ENCODE data around the gene TRAF3. TPM values are rescaled to one million over a fixed set of nuclear protein-coding genes. Genes with fewer than 3 reads are reported as not detected.

TRAF3 gene
- total RNA-seq, 2 donors from 2014 or later, result 12.2 to 15.7 TPM

DNA sequence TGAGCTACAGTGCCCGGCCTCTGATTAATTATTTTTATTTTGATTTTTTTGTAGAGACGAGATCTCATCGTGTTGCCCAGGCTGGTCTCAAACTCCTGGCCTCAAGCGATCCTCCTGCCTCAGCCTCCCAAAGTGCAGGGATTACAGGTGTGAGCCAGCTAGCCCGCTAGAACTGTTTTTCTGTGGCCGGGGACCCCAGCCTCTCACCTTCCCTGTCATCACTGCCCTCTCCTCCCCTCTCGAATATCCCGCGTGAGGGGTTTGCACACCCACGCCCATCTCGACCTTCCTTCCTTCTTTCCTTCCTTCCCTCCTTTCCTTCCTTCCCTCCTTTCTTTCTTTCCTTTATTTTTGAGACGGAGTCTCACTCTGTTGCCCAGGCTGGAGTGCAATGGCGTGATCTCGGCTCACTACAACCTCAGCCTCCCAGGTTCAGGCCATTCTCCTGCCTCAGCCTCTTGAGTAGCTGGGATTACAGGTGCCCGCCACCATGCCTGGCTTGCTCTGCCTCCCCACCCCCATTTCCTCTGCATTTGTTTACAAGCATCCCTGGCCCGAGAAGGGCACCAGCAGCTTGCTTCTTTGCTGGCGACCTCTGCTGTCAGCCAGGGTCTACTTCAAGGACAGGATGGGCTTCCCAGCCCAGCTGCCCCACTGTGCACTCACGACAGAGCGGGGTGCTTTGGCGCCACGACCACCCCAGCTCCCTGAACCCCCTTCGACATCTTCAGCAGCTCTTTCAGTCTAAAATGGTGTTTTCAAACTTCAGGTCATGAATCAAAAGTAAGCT is 4.3 kb upstream of the TRAF3 start:
- intact Hi-C loops (cut with DNase I), result loop anchor here (5.0 kb wide), 1 partner anchor 144 kb away; no protein-coding TSS in a partner anchor
- no peak for DNase-seq
- ATAC-seq, result no peak

DNA sequence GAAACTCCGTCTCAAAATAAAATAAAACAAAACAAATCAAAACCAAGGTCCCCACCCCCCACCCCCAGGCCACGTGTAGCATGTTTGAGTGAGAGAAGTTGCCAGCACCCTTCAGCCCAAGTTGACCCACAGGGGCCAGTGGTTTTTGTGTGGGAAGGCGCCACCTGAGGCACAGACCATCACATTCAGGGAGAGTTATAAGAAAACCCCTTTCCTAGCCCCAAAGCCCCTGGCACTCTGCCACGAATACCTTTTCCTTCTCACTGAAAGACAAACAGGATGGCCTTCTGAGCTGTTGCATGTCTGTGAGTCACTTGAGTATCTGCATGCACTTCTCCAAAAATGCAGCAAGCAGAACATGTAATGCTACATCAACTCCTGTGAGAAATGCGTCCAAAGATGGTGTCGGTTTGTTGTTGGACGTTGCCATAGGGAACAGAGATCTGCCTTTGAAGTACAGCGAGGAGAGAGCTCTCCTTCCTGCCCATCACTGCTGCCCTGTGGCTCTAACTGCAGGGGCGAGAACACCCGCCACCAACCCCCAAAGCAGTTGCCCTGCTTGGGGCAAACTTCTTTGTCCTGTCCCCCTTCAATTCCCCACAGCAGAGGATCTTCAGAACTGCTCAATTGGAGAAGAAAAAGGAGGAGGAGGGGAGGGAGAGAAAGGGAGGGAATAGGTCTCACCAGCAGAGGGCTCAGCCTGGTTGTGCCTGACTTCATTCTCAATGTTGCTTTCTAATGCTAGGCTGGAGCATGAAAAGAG is 2.7 kb upstream of the TRAF3 start:
- DNase-seq, result peak; percentile 37
- peak; percentile 36 to 67 for ATAC-seq
- intact Hi-C loops (cut with DNase I), result loop anchor here (5.0 kb wide), 1 partner anchor 143 kb away; no protein-coding TSS in a partner anchor

DNA sequence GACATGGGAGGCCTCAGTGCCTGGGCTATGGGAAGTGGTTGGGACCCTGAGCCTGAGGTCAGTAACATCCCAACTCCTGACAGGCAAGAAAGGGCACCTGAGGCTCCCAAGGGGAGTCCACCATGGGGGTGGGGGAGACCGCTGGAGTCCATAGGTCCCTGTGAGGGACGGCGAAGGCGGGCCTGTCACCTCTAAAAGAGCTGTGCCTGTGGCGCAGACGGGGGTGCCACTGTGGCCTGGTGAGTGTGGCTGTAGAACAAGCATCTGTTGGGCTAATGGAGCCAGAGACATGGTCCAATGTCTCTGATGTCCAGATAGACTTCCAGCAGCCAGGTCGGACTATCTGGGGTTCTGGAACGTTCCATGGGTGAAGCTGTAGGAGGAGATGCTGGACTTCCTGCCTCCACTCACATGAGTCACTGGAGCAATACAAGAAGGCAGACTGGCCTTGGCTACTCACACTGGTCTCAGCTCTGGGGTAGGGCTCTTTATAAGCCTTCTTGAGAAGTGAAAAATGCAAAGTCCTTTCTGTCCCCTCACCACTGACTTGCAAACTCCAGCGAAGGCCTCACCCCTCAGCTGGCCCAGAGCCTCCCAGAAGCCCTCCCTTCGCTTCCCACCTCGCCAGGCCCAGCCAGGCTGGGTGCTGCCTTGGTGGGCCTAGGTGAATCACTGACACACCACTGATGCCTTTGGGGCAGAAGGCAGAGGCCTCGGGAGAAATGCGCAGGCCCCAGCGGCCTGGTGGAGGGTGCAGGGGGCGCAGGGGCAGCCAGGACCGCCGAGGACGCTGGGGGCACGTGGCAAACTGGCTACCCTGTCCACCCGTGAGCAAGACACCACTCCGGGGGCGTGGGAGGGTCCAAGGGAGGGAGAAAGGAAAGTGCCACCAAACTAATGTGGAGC is 1.1 kb upstream of the TRAF3 start:
- ATAC-seq (peak in 1 of 2 donors; percentile 47), DNase-seq (peak; percentile 42)
- intact Hi-C loops (cut with DNase I), result no loop called here

- intact Hi-C loops (cut with DNase I), result no loop called here
- no peak for DNase-seq
- ATAC-seq, result peak; percentile 29 to 58
These were observed 575 bp downstream of the TRAF3 start for GRCh38 chr14:102777711-102778337.

- ATAC-seq (peak in 1 of 2 donors; percentile 6), DNase-seq (no peak)
- intact Hi-C loops (cut with DNase I), result no loop called here
These were observed 1.3 kb downstream of the TRAF3 start for GRCh38 chr14:102778338-102779083.

DNA sequence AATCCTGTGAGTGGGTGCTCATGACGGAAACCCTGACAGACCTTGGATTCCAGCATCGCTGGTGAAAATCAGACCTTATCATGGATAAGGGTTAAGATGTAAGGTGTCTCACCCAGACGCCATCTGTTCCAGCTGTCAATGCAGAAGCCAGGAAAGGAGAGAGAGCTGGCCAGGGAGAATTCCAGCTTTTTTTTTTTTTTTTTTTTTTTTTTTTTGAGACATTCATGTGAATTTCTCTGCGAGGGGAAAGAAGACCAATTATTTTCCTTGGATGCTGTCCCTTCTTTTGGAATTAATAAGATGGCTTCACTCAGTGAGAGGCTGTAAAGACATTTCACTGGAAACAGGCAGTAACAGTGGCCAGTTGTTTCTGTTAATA is 1.8 kb downstream of the TRAF3 start:
- no peak for ATAC-seq
- intact Hi-C loops (cut with DNase I), result no loop called here
- DNase-seq, result no peak

- no peak for ATAC-seq
- DNase-seq, result no peak
- intact Hi-C loops (cut with DNase I), result no loop called here
These were observed 2.5 kb downstream of the TRAF3 start for GRCh38 chr14:102779574-102780315.

- DNase-seq (no peak), ATAC-seq (no peak)
- intact Hi-C loops (cut with DNase I), result no loop called here
These were observed 3.8 kb downstream of the TRAF3 start for GRCh38 chr14:102781063-102781462.

DNA sequence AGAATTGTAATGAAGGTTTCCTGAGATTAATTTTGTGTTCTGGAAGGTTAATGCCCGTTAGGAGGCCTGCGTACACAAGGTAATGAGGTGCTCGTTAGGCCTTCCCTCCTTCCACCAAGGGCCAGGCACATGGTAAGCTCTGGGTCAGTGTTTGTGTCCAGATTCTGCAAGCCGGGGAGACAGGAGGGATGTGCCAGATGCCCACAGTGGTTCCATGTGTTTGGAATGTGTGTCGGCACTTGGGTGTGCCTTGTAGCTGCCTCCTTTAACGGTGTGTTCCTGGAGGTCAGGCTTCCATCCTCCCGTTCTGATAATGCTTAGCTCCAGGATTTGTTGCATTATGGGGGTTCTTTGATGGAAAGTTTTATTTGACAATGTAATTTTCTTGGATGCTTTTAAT is 5.7 kb downstream of the TRAF3 start:
- ATAC-seq (no peak), DNase-seq (no peak)

GRCh38 chr14:102784892-102785594 is 7.8 kb downstream of the TRAF3 start:
- DNase-seq (no peak), ATAC-seq (peak in 1 of 2 donors; percentile 59)
- intact Hi-C loops (cut with DNase I), result no loop called here

More for the DNA sequence above, 5.7 kb downstream of the TRAF3 start:
- intact Hi-C loops (cut with DNase I), result no loop called here

DNA sequence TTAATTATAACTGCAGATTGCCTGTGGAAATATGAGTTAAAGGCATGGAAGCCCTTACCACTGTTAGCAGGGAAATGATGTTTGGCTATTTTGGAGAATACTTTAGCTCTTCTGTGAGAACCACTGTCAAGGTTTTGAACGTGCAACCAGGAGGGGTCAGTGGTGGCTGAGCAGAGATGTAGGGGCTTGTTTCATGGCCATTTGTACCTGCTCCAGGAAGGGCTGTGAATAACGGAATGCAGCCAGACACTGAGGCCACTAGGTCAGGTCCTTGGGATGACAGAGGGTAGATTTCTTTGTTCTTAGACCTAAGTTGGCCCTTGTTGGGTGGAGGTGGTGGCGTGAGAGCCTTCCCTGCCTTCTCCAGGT is 8.3 kb downstream of the TRAF3 start:
- intact Hi-C loops (cut with DNase I), result no loop called here

GRCh38 chr14:102786768-102787167 is 9.5 kb downstream of the TRAF3 start:
- DNase-seq, result no peak
- ATAC-seq, result no peak
- intact Hi-C loops (cut with DNase I), result no loop called here

More for the DNA sequence above, 8.3 kb downstream of the TRAF3 start:
- ATAC-seq (no peak), DNase-seq (no peak)

DNA sequence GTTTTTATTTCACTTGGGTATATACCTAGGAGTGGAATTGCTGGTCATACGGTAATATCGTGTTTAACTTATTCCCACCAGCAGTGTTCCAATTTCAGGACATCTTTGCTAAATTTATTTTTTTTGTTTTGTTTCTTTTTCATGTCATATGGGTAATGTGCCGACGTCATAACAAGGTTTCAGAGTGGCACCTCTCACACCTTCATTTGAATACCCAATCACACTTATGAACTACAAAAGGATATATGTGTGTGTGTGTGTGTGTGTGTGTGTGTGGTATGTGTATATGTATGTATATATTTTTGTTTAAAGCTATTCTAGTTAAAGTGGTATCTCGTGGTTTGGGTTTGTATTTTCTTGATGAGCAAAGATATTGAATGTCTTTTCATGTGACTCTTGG is 12.1 kb downstream of the TRAF3 start:
- DNase-seq, result no peak
- no peak for ATAC-seq
- intact Hi-C loops (cut with DNase I), result no loop called here

DNA sequence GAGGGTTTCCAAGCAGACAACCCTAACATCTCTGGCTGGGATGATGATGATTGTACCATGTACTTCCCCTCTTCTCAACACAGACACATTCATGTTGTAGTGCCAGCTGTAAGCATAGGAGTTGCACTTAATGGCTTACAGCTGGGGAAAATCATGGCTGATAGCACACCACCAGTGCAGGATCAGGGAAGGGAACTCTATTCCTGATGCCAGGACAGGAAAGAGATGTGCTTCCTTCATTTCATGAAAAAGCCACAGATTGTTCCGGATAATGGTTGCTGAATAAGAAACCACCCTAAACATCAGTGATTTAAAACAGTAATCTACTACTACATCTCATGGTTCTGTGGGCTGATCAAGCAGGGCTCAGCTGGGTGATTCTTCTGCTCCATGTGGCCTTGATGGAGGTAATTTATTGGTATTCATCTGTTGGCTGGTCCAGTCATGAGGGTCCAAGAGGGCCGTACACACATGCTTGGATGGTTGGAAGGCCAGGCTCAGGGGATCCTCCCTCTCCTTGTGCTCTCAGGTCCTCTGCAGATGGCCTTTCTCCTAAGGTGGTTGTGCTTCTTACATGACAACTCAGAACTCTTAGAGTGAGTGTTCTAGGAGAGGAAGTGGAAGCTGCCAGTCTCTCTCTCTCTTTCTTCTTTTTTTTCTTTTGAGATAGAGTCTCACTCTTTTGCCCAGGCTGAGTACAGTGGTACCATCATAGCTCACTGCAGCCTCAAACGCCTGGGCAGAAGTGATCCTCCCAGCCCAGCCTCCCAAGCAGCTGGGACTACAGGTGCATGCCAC is 16.5 kb downstream of the TRAF3 start:
- no peak for ATAC-seq
- intact Hi-C loops (cut with DNase I), result no loop called here

GRCh38 chr14:102795060-102795925 is 18.0 kb downstream of the TRAF3 start:
- ATAC-seq (peak; percentile 90 to 96), DNase-seq (peak; percentile 48)
- intact Hi-C loops (cut with DNase I), result no loop called here

More for the DNA sequence above, 16.5 kb downstream of the TRAF3 start:
- DNase-seq, result no peak
